Loucy (cell line): Measurements from ENCODE around the gene CDKN2C.

ENCODE experiments used
- CTCF ChIP-seq: fragments of 200-600 bp; sonication (generic); conservative IDR thresholded peaks from 2 replicates; pipeline ENCODE4 v1.5.1; 2014; ENCODE audit warnings: mild to moderate bottlenecking, antibody characterized with exemption, low read length
- EZH2phosphoT487 ChIP-seq: fragments of 200-600 bp; IDR thresholded peaks from 2 replicates; pipeline ENCODE4 v1.6.1; 2018; ENCODE audit warnings: antibody characterized with exemption, mild to moderate bottlenecking, moderate library complexity, borderline replicate concordance

- TF ChIP-seq EZH2phosphoT487 (no peak), CTCF (no peak)
Measured at GRCh38 chr1:50972766-50973165, 2.7 kb downstream of the CDKN2C start.
